Activated T-helper 1 cell treated with Interleukin-2 at 50 U/mL for 16 hours (primary cell): ENCODE results near the gene FAM222B.
A peak's percentile ranks its signal among the peaks of the same experiment; 100 is the strongest.
"Not testable (repeated sequence)": the region's sequence is repeated elsewhere in the genome, so short reads cannot be mapped to it uniquely, and the experiment has no call there.

ENCODE experiments used
- DNase-seq: peaks from one replicate; pipeline ENCODE4 v3.0.0-alpha.2; 2020; ENCODE audit warnings: low read depth

Gene FAM222B

DNA sequence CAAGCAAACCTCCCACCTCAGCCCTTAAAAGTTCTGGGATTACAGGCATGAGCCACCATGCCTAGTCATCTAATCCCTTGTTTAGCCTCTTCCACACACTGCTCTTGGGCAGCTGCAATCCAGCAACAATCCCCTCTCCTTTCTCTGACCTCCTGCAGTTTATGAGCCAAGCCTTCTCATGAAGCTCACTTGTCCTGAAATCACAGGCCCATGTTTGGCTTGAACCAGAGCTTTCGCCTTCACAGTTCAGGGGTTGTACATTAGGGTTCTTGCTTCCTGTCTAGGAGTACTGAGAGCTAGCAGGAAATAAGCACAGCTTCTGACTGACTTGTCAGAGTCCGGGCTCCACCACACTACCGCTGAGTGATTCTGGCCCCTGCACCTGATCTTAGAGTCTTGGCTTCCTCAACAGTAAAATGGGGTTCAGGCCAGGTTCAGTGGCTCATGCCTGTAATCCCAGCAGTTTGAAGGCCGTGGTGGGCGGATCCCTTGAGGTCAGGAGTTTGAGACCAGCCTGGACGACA lies 28.5 kb upstream of the FAM222B start:
- no peak for DNase-seq

DNA sequence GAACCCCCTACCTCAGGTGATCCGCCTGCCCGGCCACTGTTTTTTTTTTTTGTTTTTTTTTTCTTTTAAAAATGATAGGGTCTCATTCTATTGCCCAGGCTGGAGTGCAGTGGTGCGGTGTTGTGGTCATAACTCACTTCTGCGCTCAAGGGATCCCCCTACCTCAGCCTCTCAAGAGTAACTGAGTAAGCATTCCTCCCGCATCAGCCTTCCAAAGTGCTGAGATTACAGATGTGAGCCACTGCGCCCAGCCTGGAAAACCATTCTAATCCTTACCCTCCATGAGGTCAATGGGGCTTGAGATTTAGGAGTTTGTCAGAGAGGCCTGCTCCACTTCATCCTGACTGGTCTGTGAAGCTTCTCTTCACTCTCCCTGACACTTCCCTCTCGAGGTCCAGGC lies 24.7 kb upstream of the FAM222B start:
- DNase-seq = no peak

DNA sequence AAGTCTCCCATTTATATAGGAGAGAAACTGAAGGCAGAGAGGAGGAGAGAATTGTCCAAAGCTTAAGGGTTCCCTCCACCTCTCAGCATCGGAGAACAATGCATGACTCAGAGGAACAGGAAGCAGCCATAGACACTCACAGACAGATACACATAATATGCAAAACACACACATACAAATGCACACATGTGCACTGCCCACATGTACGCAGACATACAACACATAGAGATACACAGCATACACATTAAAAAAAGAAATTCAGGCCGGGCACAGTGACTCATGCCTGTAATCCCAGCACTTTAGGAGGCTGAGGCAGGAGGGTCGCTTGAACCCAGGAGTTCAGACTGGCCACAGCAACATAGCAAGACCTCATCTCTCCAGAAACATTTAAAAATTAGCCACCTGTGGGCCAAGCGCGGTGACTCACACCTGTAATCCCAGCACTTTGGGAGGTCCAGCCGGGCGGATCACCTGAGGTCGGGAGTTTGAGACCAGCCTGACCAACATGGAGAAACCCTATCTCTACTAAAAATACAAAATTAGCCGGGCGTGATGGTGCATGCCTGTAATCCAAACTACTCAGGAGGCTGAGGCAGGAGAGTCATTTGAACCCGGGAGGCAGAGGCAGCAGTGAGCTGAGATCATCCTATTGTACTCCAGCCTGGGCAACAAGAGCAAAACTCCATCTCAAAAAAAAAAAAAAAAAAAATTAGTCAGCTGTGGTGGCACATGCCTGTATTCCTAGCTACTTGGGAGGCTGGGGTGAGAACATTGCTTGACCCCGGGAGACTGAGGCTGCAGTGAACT lies 23.6 kb upstream of the FAM222B start:
- no peak for DNase-seq

DNA sequence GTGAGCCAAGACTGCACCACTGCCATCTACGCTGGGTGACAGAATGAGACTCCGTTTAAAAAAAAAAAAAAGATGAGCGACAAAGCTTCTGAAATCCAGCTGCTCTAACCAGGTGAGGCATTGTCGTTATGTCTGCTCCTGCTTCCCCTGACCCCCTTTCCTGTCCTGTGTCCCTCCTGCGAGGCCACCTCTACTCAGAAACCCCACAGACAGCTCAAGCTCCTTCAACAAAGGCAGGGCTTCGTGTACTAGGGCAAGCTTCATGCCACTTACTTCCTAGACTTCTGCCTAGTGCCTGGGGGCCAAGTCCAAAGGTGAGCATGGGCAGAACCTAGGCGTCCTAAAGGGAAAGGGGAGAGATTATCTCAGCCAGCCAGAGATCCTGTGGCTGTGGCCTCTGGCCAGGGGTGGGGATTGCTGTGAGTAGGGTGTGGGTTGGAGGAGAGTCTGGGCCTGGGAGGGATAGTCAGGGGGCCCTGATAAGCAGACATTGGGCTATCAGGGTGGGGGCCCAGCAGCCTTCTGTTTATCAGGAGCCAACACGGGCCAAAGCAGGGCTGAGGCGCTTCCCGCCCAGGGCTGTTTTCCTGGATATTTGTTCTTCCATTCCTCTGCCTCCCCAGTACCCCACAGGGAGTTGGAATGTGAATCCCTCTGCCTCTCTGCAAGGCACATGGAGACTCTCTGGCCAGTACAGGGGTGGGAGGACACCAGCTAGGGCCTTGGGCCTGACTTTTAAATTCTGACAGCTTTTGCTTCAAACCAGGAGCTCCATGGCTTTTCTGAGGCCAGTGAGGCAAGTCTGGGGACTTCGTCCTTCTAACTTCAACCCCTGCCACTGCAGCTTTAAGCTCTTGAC lies 22.6 kb upstream of the FAM222B start:
- DNase-seq = no peak

DNA sequence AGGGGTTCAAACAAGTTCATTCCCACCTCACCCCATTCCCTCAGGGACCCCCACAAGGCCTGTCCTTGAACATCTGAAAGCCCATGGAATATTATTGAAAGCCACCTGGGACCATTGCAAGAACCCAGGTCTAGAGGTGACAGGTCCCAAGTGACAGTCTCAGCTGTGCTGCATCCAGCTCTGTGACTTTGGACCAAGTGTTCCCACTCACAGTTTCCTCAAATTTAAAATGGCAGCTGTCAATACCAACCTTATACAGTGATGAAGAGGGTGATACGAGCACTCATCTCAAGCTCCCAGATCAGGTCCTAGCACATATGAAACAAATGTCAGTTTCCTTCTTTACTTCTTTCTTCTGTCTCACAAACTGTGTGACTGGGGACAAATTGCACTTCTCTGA lies 21.4 kb upstream of the FAM222B start:
- DNase-seq = no peak

DNA sequence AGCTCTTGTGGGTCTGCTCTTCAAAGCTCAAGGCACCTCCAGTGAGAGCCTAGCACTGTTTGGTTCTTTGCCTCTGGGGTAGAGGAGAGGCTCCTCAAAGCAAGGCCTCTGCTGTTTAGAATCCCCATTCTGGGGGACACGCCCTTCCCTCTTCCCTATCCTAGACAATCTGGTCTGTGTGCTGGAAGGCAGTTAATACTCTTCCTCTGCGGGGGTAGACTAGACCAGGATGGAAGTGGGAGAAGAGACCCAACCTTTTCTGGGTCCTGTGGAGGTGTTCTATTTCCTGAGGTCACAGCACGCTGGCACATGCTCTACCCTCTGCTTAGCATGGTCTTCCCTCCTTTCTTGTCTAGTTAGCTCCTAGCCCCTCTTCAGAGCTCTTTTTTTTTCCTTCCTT lies 20.0 kb upstream of the FAM222B start:
- no peak for DNase-seq

DNA sequence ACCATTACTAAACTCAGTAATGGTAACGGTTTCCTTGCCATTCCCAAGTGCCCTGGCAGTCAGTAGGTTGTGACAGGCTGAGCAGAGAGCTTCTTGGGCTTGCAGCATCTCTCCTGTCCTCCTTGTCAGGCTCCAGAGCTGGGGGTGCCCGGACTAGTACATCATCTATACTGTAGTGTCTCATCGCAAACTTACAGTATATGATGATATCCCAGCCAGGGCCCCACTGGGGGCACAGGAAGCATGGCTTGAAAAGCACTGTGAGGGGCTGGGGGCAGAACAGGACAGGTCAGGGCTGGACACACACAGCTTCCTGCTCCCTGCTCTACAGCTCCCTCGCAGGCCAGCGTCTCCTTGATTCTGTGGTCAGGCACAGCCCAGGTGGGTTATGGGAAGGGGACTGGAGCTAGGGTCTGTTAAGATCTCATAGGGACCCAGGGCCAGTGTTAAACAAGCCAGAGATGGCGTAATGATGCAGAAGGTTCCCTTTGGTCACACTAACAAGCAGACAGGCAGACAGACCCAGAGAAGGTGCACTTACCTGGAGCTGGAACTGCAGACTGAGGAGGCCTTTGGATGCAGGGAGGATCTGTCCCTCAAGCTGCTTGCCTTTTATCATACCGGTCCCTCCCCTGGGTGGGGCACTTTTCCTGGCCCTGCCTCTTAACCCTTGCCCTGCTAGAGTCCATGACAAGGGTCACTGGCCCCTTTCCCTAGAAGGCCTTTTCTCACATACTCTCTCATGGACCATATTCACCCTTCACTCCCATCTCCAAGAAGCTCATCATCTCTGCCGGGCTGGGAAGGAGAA lies 19.0 kb upstream of the FAM222B start:
- no peak for DNase-seq

DNA sequence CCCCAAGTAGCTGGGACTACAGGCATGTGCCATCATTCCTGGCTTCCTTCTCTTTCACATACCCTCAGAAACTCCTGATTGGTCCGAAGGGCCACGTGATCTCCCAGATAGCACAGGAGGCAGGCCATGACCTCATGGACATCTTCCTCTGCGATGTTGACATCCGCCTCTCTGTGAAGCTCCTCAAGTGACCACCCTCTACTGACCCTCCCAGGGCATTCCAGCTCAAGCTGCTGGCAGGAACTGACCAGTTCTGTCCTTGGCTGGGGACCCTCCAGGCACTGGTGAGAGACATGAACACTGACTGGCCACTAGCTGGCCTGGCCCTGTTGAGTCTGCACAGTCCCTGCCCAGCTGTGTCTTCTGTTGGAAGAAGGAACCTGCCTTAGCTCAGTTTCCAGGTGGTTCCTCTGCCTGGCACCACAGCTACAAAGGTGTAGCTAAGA lies 17.8 kb upstream of the FAM222B start:
- DNase-seq = no peak

DNA sequence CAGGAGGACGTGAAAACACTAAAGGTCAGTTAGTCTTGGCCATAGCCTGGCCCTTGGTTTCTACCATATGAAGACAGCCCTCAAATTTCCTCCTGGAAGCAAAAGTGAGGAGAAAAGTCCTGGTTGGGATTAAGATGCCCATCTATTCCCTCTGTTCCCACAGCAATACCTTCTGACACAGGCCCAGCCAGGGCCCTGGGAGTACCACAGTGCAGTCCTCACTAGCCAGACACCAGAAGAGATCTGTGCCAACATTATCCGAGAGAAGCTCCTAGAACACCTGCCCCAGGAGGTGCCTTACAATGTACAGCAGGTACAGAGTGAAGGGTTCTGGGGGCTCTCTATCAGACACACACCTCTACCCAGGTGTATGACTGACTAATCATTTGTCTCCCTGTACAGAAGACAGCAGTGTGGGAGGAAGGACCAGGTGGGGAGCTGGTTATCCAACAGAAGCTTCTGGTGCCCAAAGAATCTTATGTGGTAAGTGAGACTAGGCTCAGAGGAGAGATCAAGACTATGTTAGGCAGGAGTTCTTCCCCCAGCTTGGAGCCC lies 16.3 kb upstream of the FAM222B start:
- no peak for DNase-seq

DNA sequence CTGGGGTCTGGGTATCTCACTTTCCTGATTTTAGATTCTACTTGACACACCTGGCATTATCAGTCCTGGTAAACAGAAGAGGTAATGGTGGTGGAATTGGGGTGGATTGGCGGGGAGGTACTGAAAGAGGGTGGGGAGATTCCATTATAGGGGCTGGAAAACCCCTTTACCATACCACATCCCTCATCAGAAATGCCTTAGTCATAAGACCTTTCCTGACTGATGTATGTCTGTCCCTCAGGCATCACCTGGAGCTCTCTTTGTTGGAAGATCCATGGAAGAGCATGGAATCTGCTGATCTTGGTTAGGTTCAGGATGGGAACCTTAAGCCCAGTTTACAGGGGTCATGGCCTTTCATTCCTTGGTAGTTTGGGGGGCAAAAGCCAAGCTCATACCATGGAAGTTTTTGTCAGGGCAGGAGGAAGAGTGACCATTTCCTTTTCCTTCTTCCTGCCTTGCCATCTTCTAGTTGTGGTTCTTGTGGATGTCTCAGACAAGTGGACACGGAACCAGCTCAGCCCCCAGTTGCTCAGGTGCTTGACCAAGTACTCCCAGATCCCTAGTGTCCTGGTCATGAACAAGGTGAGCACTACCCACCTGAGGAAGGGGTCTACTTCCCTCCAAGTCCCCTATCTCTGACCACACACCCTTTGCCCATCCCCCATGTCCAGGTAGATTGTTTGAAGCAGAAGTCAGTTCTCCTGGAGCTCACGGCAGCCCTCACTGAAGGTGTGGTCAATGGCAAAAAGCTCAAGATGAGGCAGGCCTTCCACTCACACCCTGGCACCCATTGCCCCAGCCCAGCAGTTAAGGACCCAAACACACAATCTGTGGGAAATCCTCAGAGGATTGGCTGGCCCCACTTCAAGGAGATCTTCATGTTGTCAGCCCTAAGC lies 15.6 kb upstream of the FAM222B start:
- DNase-seq = no peak

DNA sequence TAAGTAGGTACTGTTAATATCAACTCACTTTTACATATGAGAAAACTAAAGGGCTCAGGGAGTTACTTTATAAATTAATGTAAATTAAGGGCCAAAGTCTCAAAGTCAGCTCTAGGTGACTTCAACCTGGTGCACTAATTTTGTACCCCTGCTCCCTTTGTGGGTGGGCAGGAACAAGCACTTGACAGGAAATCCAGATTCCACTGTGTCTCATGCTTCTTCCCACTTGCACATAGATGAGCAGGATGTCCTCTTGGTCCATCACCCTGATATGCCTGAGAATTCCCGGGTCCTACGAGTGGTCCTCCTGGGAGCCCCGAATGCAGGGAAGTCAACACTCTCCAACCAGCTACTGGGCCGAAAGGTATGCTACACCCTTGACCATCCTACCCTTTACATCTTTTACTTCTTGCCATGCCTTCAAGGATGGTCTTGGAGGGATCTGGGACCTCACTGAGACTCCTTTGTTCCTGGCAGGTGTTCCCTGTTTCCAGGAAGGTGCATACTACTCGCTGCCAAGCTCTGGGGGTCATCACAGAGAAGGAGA lies 13.5 kb upstream of the FAM222B start:
- DNase-seq = no peak

DNA sequence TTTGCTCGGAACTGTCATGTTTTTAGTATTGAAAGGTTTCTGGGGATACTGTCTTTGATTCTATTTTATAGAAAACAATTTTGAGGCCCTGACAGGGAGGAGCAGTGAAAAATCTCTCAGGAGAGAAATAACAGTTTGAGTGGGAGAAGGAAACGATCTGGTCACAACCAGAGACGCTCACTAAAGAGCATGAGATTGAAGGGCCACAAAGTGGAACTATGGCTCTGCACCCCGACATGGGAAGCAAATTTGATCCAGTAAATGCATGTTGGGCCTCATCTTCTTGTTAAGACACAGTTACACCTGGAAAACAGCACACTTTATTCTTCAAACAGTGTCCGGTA lies 12.7 kb upstream of the FAM222B start:
- no peak for DNase-seq

DNA sequence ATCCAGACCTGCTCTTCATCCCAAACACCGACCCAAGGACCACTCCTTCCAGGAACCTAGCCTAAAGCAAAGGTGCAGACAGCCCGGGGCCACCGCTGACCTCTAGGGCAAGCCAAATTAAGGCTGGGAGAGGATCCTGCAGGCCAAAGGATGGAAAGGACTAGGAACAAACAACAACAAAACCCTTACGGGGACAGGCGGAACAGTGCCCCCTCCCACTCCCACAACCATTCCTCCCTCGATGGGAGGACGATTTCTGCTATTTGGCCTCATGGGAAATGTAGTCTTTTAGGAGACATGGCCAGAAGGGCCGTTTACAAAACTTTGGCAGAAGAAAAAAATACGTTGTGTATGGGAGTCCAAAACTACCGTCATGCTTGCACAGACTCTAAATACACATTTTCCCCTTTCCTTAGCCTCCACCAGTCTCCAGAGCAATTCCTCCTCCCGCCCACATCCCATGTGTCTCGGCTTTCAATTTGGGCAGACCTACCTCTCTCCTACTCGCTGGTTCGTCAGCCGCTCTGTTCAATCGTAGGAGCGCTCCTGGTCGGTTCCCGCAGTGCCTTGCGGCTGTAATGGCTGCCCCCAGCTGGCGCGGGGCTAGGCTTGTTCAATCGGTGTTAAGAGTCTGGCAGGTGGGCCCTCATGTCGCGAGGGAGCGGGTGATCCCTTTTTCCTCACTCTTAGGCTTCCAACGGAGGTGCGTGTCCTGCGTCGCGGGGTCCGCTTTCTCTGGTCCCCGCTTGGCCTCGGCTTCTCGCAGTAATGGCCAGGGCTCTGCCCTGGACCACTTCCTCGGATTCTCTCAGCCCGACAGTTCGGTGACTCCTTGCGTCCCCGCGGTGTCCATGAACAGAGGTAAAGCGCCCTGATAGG lies 12.1 kb upstream of the FAM222B start, which contains the start of gene ERAL1:
ERAL1 (plus strand) TSS at position 560 of the 879 bp plus-strand sequence; CDS start at position 579, 19 bp downstream.
- DNase-seq = peak; percentile 65

DNA sequence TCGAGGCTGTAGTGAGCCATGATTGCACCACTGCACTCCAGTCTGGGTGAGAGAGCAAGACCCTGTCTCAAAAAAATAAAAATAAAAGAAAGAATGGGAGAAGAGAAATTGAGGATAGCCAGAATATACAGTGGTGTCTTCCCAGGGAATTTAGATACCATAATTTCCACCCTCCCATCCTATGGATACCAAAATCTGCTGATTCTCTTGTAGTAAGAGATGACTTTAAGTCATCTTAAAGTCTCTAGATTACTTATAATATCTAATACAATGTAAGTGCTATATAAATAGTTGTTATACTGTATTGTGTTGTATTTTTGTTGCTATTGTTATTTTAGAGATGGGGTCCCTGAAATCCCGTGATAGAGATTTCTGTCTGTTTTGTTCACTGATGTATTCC lies 10.7 kb upstream of the FAM222B start:
- DNase-seq = no peak

DNA sequence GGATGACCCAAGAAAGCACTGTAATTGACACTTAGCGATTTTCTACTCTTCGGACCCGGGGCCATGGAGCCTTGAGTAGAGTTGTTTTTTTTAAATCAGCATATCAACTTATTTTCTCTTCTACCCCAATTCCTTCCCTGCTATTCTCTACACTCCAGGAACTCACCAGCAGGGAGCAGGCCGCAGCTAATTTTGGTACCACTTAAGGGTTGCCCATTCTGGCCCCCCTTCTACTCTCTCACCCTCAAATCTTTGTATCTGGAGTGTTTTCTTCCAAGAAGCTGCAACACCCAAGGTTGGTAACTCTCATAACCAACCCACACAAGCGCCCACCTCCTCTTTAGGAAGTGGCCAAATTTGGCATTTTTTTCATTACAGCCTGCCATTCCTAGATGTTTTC lies 6.7 kb upstream of the FAM222B start:
- DNase-seq = no peak

DNA sequence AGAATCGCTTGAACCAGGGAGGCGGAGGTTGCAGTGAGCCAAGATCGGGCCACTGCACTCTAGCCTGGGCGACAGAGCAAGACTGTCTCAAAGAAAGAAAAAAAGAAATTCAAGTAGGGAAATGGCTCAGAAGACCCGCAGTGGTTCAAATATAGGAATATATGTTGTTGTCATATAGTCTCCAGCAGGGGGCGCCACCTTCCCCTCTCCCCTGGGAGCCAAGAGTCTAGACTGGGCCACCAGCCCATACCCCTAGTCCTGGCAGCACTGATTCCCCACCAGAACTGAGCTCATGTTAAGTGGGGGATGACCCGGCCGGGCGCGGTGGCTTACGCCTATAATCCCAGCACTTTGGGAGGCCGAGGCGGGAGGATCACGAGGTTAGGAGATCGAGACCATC lies 6.1 kb upstream of the FAM222B start:
- peak; percentile 32 for DNase-seq

DNA sequence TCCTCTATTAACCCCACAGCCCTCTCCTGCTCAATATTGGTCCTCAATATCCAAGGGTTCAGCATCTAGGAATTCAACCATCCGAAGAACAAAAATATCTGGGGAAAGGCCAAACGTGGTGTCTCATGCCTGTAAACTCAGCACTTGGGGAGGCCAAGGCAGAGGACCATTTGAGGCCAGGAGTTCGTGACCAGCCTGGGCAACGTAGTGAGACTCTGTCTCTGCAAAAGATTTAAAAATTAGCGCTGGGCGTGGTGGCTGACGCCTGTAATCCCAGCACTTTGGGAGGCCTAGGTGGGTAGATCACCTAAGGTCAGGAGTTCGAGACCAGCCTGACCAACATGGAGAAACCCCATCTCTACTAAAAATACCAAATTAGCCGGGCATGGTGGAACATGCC lies 4.1 kb upstream of the FAM222B start:
- DNase-seq = not testable (repeated sequence)

DNA sequence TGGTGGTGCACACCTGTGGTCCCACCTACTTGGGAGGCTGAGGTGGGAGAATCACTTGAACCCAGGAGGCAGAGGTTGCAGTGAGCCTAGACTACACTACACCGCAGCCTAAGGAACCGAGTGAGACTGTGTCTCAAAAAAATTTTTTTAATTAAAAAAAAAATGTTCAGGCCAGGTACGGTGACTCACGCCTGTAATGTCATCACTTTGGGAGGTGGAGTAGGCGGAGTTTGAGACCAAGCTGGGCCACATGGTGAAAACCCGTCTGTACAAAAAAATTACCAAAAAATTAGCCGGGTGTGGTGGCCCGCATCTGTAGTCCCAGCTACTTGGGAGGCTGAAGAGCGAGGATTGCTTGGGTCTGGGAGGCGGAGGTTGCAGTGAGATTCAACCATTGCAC lies 3.6 kb upstream of the FAM222B start:
- no peak for DNase-seq

DNA sequence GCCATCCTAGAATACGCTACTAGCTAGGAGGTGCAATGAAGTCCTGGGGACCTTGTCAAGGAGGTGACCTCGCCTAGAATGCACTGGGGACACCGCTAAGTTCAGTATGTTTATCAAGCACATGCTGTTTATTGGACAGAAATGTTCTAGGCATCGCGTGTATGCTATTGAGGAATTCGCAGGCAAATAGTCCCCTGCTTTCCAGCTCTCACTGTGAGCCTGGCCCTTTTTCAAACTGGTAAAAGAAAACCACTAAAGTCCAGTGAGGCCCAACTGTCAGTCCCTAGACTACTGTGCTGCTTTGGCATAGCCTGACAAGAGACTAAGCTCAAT lies 1.2 kb upstream of the FAM222B start:
- no peak for DNase-seq

DNA sequence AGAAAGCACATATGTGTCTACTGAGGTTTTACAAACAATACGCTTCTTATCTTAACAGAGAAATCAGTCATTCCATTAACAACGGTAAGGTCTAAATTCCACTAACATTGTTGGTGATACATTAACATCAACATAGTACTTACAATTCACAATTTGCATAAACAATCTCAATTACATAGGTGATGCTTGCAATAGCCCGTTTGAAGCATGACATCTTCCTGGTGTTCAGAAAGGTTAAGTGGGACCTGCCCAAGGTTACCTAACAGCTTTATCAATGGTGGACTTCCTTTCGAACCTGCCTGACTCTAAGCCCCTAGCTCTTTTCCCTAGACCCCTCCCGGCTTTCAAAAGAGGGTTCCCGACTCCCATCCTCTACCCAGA lies 699 bp downstream of the FAM222B start:
- no peak for DNase-seq
